Daoy (cell line): ENCODE data around the gene MAP1B. TPM values are rescaled to one million over a fixed set of nuclear protein-coding genes. Genes with fewer than 3 reads are reported as not detected.

Source experiments
- DNase-seq: peaks from one replicate; pipeline ENCODE4 v3.0.0-alpha.2; 2015; ENCODE audit warnings: low read depth
- total RNA-seq: library from RNA; depleted of rRNA; stranded (reverse); fragments of >200 nt; shearing (Covaris generic); gene quantifications from 2 replicates; pipeline ENCODE4 v1.2.3, GENCODE V29; 2014

MAP1B gene
- total RNA-seq, 1 experiment from 2014 or later = 44.0 TPM

DNA sequence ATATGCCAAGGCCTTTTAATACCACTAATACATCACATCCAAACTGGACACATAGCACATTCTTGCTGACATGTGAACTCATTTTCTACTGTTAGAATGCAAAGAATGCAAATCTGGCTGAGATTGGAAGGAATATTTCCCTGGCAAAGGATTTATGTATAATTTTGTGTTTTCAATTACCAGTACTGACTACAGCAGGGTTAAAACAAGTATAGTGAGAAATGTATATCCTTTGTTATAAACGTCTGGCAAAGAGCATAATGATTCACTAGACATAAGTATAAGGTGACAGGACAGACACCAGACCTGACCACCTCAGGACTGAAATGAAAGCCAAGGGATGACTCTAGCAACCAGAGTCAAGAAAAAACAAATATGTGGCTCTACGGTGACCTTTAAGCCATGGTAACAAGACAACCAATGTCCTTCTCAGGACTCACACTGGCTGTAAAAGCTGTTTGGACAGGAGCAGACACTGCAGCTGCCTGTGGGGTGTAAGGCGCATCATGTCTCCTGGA is 117.7 kb downstream of the MAP1B start:
- no peak for DNase-seq

DNA sequence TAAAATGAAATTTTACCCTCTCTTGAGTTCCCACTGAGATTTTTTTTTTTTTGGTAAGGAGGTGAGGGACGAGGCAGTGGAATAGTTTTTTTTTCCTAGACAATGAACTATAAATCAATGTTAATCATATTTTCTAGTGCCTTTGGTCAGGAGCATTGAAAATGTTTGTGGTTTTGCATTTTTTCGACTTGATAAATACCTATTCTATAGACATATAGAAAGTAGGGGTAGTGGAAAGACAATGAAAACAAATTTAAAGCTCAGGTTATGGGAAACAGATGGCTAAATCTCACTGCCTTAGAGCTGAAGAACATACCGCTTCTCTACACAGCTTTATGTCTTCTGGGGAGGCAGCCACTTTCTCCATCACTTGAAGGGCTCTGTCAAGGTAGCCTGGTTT is 118.5 kb downstream of the MAP1B start:
- no peak for DNase-seq

GRCh38 chr5:72226950-72227349 is 119.7 kb downstream of the MAP1B start:
- no peak for DNase-seq

DNA sequence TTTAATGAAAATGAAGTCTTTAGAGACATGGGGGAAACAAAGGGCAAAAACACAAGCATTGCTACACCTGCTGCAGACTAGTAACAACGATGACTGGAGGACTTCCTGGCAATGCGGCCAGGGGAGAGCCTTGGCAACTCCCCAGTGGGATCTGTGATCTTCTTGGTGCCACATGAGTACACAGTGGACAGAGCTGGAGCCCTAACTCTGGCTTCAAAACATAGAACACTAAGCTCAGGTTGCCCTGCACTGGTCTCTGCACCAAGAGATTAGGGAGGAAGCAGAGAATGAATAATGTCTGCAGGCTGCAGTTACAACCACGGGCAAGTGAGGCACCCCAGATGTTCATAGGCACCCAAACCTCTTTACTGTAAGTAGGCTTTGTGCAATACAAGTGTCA is 121.7 kb downstream of the MAP1B start:
- DNase-seq = no peak

DNA sequence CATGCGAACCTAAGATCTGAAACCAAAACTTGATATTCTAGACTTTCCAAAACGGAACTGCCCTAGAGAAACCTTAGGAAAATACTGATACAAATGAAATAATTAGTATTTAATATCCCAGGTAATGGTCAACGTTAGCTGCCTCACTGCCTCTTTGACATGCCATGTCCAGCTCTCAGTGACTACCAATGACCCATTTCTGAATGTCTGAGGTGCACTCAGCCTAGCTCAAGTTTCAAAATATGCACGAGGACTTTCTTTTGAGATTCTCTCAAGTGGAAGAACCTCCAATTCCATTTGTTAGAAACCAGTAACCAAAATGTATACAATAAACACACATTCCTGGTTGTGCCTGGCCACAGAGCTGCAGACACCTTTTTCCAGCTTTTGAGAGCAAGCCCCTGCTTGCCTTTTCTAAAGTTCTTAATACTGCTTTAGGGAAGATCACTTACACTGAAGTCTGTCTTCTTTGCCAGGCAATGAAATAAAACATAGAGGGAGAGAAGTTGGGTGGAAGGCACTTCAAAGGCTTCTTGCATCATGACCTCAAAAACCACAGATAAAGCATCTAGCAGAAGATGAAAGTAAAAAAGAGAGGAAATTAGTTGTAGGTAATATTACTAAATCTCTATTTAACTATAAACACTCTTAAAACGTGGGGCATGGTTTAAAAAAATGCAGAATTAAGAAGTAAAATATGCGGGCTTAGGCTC is 124.9 kb downstream of the MAP1B start:
- DNase-seq = no peak

GRCh38 chr5:72232838-72233237 is 125.6 kb downstream of the MAP1B start:
- no peak for DNase-seq

DNA sequence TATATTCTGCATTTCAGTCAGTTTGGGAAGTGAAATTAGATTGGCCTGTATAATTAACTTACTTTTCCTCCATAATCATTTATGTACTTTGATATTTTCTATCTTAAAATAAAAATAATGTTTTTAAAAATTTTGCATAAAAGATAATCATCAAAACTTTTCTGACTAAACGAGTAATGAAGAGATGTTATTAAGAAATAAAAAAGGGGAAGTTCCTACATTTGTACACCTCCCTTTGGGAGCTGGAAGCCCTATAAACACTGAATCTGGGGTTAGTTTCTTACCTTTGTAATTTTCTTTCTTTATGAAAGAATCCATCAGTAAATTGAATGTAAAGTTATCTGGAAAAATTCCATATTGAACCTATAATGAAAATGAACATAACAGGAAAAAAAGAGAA is 126.6 kb downstream of the MAP1B start:
- DNase-seq = no peak

GRCh38 chr5:72234265-72234700 is 127.0 kb downstream of the MAP1B start:
- peak; percentile 77 for DNase-seq

- DNase-seq = no peak
Observed at GRCh38 chr5:72234868-72235267, 127.6 kb downstream of the MAP1B start.

GRCh38 chr5:72235725-72236124 is 128.4 kb downstream of the MAP1B start:
- DNase-seq = no peak

DNA sequence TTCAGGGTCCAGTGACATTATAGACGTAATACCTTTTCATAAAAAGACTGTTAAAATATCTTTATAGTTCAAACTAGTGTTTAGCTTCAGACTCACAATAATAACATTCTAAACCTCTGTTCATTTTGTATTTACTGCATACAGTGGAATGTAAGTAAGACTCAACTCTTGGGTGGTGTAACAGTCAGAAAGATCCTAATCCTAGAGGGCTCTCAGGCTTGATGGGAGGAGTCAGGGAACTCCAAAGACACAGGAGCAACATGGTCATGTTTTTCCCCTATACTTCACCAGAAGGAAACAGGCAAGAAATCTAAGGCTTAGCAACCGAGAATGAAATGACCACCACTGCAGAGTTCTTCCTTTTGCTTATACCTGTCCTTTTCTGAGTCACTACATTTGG is 130.1 kb downstream of the MAP1B start:
- DNase-seq = no peak

DNA sequence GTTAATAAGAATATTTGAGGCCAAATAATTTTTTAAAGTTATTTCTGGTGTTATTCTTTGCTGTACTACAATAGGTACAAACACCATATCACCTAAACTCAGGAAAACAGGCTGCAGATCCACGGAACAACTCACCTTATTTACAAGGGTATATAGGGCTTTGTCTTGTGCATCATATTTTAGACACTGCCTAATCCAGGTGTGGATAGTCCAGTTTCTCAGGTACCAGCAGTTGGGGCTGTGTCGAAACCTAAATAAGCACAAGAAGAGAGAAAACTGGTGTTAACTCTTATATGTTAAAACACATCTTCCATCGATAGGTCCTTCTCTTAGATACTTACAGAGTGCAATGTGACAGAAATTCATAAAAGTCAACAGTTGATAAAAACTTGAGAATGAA is 130.6 kb downstream of the MAP1B start:
- DNase-seq = no peak

- no peak for DNase-seq
Observed at GRCh38 chr5:72238712-72239445, 131.6 kb downstream of the MAP1B start.

DNA sequence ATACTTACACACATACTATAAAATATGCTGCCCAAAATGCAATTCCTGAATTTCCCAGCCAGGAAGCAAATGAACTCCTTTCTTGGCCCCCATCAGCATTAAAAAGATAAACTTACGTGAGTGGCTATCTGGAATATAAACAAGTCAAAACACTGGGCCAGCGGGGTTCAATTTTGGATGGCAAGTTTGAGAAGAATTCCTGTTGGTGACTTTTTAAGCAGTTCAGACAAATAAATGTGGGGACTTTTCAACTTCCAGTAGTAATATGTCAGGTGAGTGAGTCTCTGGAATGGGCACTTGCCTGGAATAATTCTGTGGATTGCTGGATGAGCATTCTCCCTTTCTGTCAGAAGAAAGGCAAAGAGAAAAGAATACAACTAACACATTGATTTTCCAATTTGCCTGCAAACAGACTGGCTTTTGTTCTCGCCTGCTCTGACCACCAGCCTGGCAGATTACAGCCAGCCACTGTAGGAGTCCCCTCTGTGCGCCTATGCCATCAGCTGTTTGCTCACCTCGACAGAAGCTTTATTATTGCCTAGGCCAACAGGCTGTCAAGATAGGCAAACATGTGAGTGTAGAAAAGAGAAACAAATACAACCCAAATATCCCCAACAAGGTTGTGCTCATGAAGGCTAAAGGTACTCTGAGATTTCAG is 134.2 kb downstream of the MAP1B start:
- DNase-seq = no peak

GRCh38 chr5:72242796-72243475 is 135.7 kb downstream of the MAP1B start:
- DNase-seq = peak; percentile 70

DNA sequence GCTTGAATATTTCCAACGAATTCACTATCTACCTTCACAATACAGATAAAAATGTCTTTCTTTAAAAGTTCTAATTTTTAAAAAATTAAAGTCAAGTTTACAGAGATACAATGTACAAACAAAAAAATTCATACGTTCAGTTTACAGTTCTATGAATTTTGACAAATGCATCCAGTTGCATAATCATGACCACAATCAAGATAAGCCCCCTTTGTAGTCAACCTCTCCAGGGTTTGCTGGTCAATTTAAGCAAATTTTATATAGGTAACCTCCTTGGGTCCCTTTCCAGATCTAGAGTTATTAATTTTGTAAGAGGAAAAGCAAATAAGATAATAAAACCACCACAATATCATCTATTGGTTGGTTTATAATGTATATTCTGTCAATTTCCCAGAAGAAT is 136.4 kb downstream of the MAP1B start:
- no peak for DNase-seq

GRCh38 chr5:72244862-72245371 is 137.6 kb downstream of the MAP1B start:
- peak; percentile 46 for DNase-seq

DNA sequence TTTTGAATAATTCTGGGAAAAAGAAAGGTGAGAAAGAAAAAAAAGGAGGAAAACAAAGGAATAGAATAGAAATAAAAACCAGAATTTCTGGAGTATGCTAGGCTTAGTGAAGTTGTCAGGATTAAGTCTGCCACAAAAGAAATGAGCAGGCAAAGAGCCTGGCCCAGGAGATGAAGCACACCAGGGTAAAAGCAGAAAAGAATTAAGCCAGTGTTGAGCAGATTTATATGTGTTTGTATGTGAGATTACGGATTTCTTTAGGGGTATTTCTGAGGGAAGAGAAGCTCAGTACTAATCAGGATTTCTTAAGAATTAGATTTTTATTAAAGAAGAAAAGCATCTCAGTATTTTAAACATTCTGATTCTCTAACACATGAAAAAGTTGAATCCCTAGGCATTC is 138.3 kb downstream of the MAP1B start:
- no peak for DNase-seq

- peak; percentile 51 for DNase-seq
Observed at GRCh38 chr5:72245951-72246532, 138.8 kb downstream of the MAP1B start.

GRCh38 chr5:72246954-72247442 is 139.7 kb downstream of the MAP1B start:
- peak; percentile 31 for DNase-seq

DNA sequence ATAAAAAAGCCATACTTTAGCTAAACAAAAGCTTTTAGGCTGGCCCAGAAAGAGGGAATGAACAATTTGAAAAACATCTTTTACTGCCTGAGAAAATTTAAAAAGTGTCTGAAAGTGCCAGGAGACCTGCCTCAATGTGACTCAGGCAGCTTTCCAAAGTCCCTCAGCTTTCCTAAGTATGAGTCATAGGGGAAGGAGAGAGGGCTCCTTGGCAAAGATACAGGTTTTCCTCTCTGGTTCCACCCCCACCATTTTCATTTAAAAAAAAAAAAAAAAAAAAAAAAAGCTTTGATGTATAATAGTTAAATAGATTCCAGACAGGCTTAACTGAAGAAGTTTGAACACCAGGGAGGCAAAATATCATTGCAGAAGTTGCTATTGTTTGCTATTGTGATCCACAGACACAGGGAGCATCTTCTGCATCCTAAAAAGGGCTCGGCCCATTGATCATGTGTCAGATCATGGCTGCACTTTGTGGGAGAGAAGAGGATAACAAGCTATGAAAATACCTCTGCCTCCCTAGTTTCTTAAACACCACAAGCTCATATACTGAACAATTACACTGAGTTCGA is 141.2 kb downstream of the MAP1B start:
- DNase-seq = peak; percentile 83
